Measurements from ENCODE around the gene EHD4. TPM values are rescaled to one million over a fixed set of nuclear protein-coding genes. Genes with fewer than 3 reads are reported as not detected.

The EHD4 gene
- total RNA-seq, 2 donors from 2014 or later, result 18.4 to 22.6 TPM

DNA sequence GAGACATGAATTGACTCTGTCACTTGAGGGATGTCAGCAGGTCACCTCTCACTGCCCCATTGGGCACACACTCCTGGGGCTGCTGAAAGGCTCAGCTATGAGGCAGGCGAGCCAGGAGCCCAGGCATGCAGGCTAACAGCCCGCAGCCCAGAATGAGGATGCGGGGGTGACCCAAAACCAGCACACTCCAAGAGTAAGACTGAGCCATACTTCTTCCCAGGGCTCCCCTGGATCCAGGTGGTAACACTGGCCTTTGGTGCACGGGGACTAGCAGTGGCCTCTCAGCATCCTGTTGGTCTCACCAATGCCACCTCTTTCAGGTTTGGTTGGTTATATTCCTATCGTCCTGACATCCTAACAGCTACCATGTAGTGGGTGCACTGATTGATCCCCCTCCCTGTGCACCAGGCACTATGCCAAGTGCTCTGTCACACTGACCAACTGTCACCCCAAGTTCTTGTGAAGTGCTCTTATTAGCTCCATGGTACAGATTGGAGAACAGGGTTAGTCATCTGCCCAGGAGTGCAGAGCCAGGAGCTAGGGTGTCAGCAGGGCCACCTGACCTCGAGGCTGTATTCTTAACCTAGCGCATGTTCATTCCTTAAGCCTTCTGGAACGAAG is 53.7 kb downstream of the EHD4 start:
- H3K4me3 ChIP-seq, result no peak overlapping the region
- no peaks in the 10 kb centered on the region for H3K36me3 ChIP-seq
- no peak overlapping the region for H3K27ac ChIP-seq
- intact Hi-C loops (cut with DNase I), result no loop called here
- 91% methylated on average over 8 of the region's 8 CpGs for WGBS
- TF ChIP-seq CTCF (IDR thresholded peaks at IDR 0.05) (no peak), POLR2AphosphoS5 (IDR thresholded peaks at IDR 0.05) (no peak), POLR2A (IDR thresholded peaks at IDR 0.05) (no peak)
- H3K9me3 ChIP-seq, result no peaks in the 10 kb centered on the region
- no peaks in the 10 kb centered on the region for H3K4me1 ChIP-seq (replicated peaks)
- DNase-seq (ENCODE audit: low spot score), result no peak
- H3K27me3 ChIP-seq (replicated peaks; ENCODE audit: insufficient read depth), result no peaks in the 10 kb centered on the region

- Histone ChIP-seq H3K4me1 (replicated peaks) (no peaks in the 10 kb centered on the region), H3K27me3 (replicated peaks; ENCODE audit: insufficient read depth) (no peaks in the 10 kb centered on the region), H3K27ac (no peak overlapping the region), H3K4me3 (no peak overlapping the region), H3K36me3 (no peaks in the 10 kb centered on the region), H3K9me3 (no peaks in the 10 kb centered on the region)
- TF ChIP-seq POLR2AphosphoS5 (IDR thresholded peaks at IDR 0.05) (no peak), CTCF (IDR thresholded peaks at IDR 0.05) (no peak), POLR2A (IDR thresholded peaks at IDR 0.05) (no peak)
- intact Hi-C loops (cut with DNase I), result no loop called here
- 69% methylated on average over 10 of the region's 10 CpGs for WGBS
- no peak for DNase-seq (ENCODE audit: low spot score)
Observed at GRCh38 chr15:41917767-41918430, 54.5 kb downstream of the EHD4 start.

DNA sequence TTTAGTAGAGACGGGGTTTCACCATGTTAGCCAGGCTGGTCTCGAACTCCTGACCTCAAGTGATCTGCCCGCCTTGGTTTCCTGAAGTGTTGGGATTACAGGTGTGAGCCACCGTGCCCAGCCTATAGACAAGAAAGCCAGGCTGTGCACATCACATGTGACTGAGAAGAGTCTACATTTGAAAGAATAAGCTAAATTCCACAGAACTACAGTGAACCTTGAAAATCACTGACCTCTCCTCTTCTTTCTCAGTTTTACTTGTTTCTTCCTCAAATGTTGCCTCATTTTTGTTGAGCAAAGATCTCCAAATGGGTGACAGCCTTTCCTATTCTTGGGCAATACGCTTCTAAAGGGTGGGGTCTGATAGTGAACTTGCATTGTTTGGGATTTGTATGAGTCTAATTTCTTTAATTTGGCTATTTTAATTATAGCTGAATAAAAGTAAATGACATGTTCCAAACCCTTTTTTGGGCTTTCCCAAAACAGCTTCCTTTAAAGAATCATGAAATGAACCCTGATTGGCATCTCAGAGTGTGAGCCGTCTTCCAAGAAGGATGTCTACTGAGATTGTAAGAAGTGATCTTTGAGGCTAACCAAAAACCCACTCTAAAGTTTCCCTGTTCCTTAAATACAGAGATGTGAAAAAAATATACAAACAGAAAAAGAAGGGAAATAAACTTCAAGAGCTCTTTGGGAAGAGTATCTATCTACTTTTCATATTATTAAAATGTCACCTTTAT is 56.9 kb downstream of the EHD4 start:
- H3K9me3 ChIP-seq, result no peaks in the 10 kb centered on the region
- no peak overlapping the region for H3K27ac ChIP-seq
- intact Hi-C loops (cut with DNase I), result no loop called here
- H3K4me1 ChIP-seq (replicated peaks), result no peaks in the 10 kb centered on the region
- no peak for TF ChIP-seq POLR2AphosphoS5 (IDR thresholded peaks at IDR 0.05)
- TF ChIP-seq CTCF (IDR thresholded peaks at IDR 0.05), result no peak
- no peak for TF ChIP-seq POLR2A (IDR thresholded peaks at IDR 0.05)
- no peaks in the 10 kb centered on the region for H3K27me3 ChIP-seq (replicated peaks; ENCODE audit: insufficient read depth)
- no peak overlapping the region for H3K4me3 ChIP-seq
- no peak for DNase-seq (ENCODE audit: low spot score)
- H3K36me3 ChIP-seq, result no peaks in the 10 kb centered on the region
- WGBS, result 90% methylated on average over 6 of the region's 6 CpGs

GRCh38 chr15:41914411-41914810 is 57.9 kb downstream of the EHD4 start:
- intact Hi-C loops (cut with DNase I), result no loop called here
- no peaks in the 10 kb centered on the region for H3K4me1 ChIP-seq (replicated peaks)
- no peaks in the 10 kb centered on the region for H3K36me3 ChIP-seq
- H3K9me3 ChIP-seq, result no peaks in the 10 kb centered on the region
- 69% methylated on average over 5 of the region's 5 CpGs for WGBS
- no peak for DNase-seq (ENCODE audit: low spot score)
- no peaks in the 10 kb centered on the region for H3K27me3 ChIP-seq (replicated peaks; ENCODE audit: insufficient read depth)
- H3K4me3 ChIP-seq, result no peak overlapping the region
- no peak overlapping the region for H3K27ac ChIP-seq
- TF ChIP-seq POLR2A (IDR thresholded peaks at IDR 0.05), result no peak
- TF ChIP-seq POLR2AphosphoS5 (IDR thresholded peaks at IDR 0.05), result no peak
- TF ChIP-seq CTCF (IDR thresholded peaks at IDR 0.05), result no peak
